Right lobe of liver (tissue), 4 donors: ENCODE results near the gene IL31RA.

Source experiments
- POLR2A ChIP-seq: fragments of 450-650 bp; IDR thresholded peaks from one replicate; pipeline ENCODE4 v1.6.1; 2017; ENCODE audit warnings: antibody characterized with exemption, mild to moderate bottlenecking
- TF ChIP-seq, protein P1 (sequence below), 4 donors: fragments of 200-600 bp in 3 of 4; fragments of 450-650 bp in 1 of 4; IDR thresholded peaks; one replicate each; pipeline versions ENCODE4 v1.5.1 to v1.8.0; 2016 to 2022; ENCODE audit warnings: antibody characterized with exemption in 4 of 4, mild to moderate bottlenecking in 2 of 4
- donor health status: DM: no; HTN: no; CAD: no.
- donor health status: DM: no; HTN: no; CAD: no.
- donor health status: DM: no; HTN: yes; CAD: no.

DNA sequence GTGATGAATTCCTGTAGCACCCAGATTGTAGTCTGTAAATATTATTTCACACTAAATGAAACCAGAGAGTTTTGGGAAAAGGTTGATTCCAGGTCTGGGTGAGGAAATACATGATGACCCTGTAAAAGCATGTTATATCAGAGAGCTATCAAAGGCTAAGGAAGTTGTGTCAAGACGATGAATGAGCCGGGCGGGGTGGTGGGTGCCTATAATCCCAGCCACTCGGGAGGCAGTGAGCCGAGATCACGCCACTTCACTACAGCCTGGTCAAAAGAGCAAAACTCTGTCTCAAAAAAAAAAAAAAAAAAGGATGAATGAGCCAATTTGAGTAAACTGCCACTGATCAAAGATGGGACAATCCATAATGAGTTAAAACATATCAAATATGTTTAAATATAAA is 114.4 kb downstream of the IL31RA start:
- TF ChIP-seq POLR2A, result no peak
- TF ChIP-seq, protein P1, sequence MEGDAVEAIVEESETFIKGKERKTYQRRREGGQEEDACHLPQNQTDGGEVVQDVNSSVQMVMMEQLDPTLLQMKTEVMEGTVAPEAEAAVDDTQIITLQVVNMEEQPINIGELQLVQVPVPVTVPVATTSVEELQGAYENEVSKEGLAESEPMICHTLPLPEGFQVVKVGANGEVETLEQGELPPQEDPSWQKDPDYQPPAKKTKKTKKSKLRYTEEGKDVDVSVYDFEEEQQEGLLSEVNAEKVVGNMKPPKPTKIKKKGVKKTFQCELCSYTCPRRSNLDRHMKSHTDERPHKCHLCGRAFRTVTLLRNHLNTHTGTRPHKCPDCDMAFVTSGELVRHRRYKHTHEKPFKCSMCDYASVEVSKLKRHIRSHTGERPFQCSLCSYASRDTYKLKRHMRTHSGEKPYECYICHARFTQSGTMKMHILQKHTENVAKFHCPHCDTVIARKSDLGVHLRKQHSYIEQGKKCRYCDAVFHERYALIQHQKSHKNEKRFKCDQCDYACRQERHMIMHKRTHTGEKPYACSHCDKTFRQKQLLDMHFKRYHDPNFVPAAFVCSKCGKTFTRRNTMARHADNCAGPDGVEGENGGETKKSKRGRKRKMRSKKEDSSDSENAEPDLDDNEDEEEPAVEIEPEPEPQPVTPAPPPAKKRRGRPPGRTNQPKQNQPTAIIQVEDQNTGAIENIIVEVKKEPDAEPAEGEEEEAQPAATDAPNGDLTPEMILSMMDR (IDR thresholded peaks at IDR 0.05), result no peak
